Embryonic facial prominence (tissue), 1 donor: ENCODE data around the gene USP19.

Experiments
- DNase-seq: peaks from one replicate; pipeline ENCODE4 v3.0.0-alpha.2; 2016; ENCODE audit errors: extremely low spot score

The USP19 gene

GRCh38 chr3:49104427-49105291 is 16.0 kb downstream of the USP19 start, which contains the start of gene QARS1:
TSS of gene QARS1 (minus strand) at chr3:49104757. CDS start at chr3:49104733, 24 bp downstream.
- DNase-seq = peak; percentile 90

- no peak for DNase-seq
Observed at GRCh38 chr3:49104052-49104426, 16.6 kb downstream of the USP19 start.

- no peak for DNase-seq
Observed at GRCh38 chr3:49100046-49100615, 20.5 kb downstream of the USP19 start.

GRCh38 chr3:49098910-49099630 is 21.6 kb downstream of the USP19 start:
- DNase-seq = no peak

GRCh38 chr3:49098429-49098828 is 22.2 kb downstream of the USP19 start:
- no peak for DNase-seq

- peak; percentile 98 for DNase-seq
Observed at GRCh38 chr3:49093853-49094767, 26.5 kb downstream of the USP19 start, which contains the start of gene QRICH1. TSS of gene QRICH1 (minus strand) at chr3:49094071. CDS start at chr3:49077017, 17,054 bp downstream.

- peak; percentile 64 for DNase-seq
Observed at GRCh38 chr3:49092938-49093852, 27.4 kb downstream of the USP19 start.

- DNase-seq = no peak
Observed at GRCh38 chr3:49081429-49081828, 39.2 kb downstream of the USP19 start.

GRCh38 chr3:49079270-49079669 is 41.4 kb downstream of the USP19 start:
- DNase-seq = no peak

GRCh38 chr3:49076646-49077045 is 44.0 kb downstream of the USP19 start:
- DNase-seq = no peak

- no peak for DNase-seq
Observed at GRCh38 chr3:49076116-49076515, 44.5 kb downstream of the USP19 start.
